ENCODE data around the gene FOXE3. TPM values are rescaled to one million over a fixed set of nuclear protein-coding genes. Genes with fewer than 3 reads are reported as not detected.

The FOXE3 gene
- polyA plus RNA-seq, 2 of the 4 experiments (the other 2 are of a cell fraction), result 0.08 TPM; not detected in 1

DNA sequence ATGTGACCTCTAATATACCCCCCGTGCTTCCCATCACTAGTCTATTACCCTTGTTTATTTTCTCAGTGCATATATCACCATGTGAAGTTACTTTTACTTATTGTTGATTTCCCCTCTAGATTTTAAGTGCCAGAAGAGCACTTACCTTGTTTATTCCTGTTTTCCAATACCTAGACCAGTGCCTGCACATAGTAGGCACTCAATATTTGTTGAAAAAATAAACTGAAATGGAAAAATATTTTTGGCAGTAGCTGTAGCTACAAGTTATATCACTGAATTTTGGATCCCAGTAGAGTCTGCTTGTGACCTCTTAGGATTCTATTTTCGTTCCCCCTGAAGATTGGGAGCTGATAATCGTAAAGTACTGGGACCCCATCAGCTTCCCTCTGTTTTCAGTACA, 32.0 kb upstream of the FOXE3 start:
- no peak overlapping the region for H3K4me2 ChIP-seq
- WGBS (ENCODE audit: missing lambda C conversion rate), result 90% methylated on average over 3 of the region's 3 CpGs
- no peak for ATAC-seq
- H3K4me1 ChIP-seq, result no peaks in the 10 kb centered on the region
- DNase-seq (ENCODE audit: low read depth in 1 of 2, low spot score in 1 of 2), result no peak
- no peaks in the 10 kb centered on the region for H3K9me3 ChIP-seq
- no peak for TF ChIP-seq KDM5A (IDR thresholded peaks at IDR 0.05)
- TF ChIP-seq, protein P1, sequence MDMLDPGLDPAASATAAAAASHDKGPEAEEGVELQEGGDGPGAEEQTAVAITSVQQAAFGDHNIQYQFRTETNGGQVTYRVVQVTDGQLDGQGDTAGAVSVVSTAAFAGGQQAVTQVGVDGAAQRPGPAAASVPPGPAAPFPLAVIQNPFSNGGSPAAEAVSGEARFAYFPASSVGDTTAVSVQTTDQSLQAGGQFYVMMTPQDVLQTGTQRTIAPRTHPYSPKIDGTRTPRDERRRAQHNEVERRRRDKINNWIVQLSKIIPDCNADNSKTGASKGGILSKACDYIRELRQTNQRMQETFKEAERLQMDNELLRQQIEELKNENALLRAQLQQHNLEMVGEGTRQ (IDR thresholded peaks at IDR 0.05), result no peak
- TF ChIP-seq FOSL2 (IDR thresholded peaks at IDR 0.05), result no peak
- TF ChIP-seq FOSL2 (CRISPR knock-in tag; IDR thresholded peaks at IDR 0.05), result no peak
- no peak for TF ChIP-seq ZNF302 (CRISPR knock-in tag; IDR thresholded peaks at IDR 0.05)
- TF ChIP-seq CBX8 (IDR thresholded peaks at IDR 0.05), result no peak
- TF ChIP-seq RNF2 (IDR thresholded peaks at IDR 0.05; ENCODE audit: borderline replicate concordance, low read depth), result no peak
- no peak for TF ChIP-seq ZSCAN20 (CRISPR knock-in tag; IDR thresholded peaks at IDR 0.05)
- no peak for TF ChIP-seq TFCP2L1 (CRISPR knock-in tag; IDR thresholded peaks at IDR 0.05)
- CTCF ChIA-PET, result no interaction called here
- POLR2A ChIA-PET, result no interaction called here
- no peak overlapping the region for H3K27ac ChIP-seq
- FAIRE-seq, result no peak
- H3K4me3 ChIP-seq, result no peak overlapping the region

DNA sequence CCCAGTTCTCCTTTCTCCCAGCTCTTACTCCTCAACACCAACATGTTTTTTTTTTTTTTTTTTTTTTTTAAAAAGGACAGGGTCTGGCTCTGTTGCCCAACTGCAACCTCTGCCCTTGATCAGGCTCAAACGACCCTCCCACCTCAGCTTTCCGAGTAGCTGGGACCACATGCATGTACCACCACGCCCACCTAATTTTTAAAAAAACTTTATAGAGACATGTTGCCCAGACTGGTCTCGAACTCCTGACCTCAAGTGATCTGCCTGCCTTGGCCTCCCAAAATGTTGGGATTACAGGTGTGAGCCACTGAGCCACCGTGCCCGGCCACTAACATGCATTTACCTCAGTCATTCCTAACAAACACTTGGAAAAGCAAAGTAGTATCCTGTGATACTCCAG, 31.1 kb upstream of the FOXE3 start:
- FAIRE-seq, result no peak
- no peak for DNase-seq (ENCODE audit: low read depth in 1 of 2, low spot score in 1 of 2)
- Histone ChIP-seq H3K4me3 (no peak overlapping the region), H3K27ac (no peak overlapping the region), H3K4me1 (no peaks in the 10 kb centered on the region), H3K9me3 (no peaks in the 10 kb centered on the region), H3K4me2 (no peak overlapping the region)
- ChIA-PET CTCF (no interaction called here), POLR2A (no interaction called here)
- TF ChIP-seq PHF8 (IDR thresholded peaks at IDR 0.05; ENCODE audit: borderline replicate concordance, low read depth) (no peak), ZNF302 (CRISPR knock-in tag; IDR thresholded peaks at IDR 0.05) (no peak), ZFP36 (IDR thresholded peaks at IDR 0.05; ENCODE audit: borderline replicate concordance, partially characterized antibody) (no peak), CEBPB (IDR thresholded peaks at IDR 0.05) (no peak), JUN (IDR thresholded peaks at IDR 0.05) (no peak), ZC3H11A (IDR thresholded peaks at IDR 0.05) (no peak), RAD21 (conservative IDR thresholded peaks at IDR 0.05 in 1 of 2, IDR thresholded peaks at IDR 0.05 in 1 of 2) (no peak), POLR2A (IDR thresholded peaks at IDR 0.05; ENCODE audit: low read length) (no peak), HDAC2 (IDR thresholded peaks at IDR 0.05) (no peak), RARB (CRISPR knock-in tag; IDR thresholded peaks at IDR 0.05) (no peak), SREBF2 (IDR thresholded peaks at IDR 0.05) (no peak), JUNB (IDR thresholded peaks at IDR 0.05) (no peak)
- TF ChIP-seq, protein P2, sequence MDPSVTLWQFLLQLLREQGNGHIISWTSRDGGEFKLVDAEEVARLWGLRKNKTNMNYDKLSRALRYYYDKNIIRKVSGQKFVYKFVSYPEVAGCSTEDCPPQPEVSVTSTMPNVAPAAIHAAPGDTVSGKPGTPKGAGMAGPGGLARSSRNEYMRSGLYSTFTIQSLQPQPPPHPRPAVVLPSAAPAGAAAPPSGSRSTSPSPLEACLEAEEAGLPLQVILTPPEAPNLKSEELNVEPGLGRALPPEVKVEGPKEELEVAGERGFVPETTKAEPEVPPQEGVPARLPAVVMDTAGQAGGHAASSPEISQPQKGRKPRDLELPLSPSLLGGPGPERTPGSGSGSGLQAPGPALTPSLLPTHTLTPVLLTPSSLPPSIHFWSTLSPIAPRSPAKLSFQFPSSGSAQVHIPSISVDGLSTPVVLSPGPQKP (IDR thresholded peaks at IDR 0.05; ENCODE audit: low read depth, low read length), result no peak
- TF ChIP-seq, protein P3, sequence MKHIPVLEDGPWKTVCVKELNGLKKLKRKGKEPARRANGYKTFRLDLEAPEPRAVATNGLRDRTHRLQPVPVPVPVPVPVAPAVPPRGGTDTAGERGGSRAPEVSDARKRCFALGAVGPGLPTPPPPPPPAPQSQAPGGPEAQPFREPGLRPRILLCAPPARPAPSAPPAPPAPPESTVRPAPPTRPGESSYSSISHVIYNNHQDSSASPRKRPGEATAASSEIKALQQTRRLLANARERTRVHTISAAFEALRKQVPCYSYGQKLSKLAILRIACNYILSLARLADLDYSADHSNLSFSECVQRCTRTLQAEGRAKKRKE (CRISPR knock-in tag; IDR thresholded peaks at IDR 0.05; ENCODE audit: low read depth), result no peak
- WGBS (ENCODE audit: missing lambda C conversion rate), result 89% methylated on average over 6 of the region's 6 CpGs
- no peak for ATAC-seq

DNA sequence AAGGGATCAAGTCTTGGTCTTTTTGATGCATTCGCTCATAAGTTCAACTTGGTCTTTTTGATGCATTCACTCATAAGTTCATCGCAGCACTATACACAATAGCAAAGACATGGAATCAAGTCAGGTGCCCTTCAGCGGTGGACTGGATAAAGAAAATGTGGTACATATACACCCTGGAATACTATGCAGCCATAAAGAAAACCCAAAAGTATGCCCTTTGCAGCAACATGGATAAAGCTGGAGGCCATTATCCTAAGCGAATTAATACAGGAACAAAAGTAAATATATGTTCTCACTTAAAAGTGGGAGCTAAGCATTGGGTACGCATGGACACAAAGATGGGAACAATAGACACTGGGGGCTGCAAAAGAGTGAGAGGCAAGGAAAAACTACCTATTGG, 29.8 kb upstream of the FOXE3 start:
- ChIA-PET CTCF (no interaction called here), POLR2A (interaction anchor here (1.1 kb wide), 1 partner anchor 207 kb away, joined by 6 read pairs; no protein-coding TSS in a partner anchor)
- no peak overlapping the region for H3K27ac ChIP-seq
- no peak overlapping the region for H3K4me3 ChIP-seq
- no peaks in the 10 kb centered on the region for H3K9me3 ChIP-seq
- no peaks in the 10 kb centered on the region for H3K4me1 ChIP-seq
- DNase-seq (ENCODE audit: low read depth in 1 of 2, low spot score in 1 of 2) (no peak), FAIRE-seq (no peak), ATAC-seq (no peak)
- no peak overlapping the region for H3K4me2 ChIP-seq
- 98% methylated on average over 5 of the region's 5 CpGs for WGBS (ENCODE audit: missing lambda C conversion rate)
- TF ChIP-seq RAD21 (conservative IDR thresholded peaks at IDR 0.05 in 1 of 2, IDR thresholded peaks at IDR 0.05 in 1 of 2), result no peak
- TF ChIP-seq, protein P4, sequence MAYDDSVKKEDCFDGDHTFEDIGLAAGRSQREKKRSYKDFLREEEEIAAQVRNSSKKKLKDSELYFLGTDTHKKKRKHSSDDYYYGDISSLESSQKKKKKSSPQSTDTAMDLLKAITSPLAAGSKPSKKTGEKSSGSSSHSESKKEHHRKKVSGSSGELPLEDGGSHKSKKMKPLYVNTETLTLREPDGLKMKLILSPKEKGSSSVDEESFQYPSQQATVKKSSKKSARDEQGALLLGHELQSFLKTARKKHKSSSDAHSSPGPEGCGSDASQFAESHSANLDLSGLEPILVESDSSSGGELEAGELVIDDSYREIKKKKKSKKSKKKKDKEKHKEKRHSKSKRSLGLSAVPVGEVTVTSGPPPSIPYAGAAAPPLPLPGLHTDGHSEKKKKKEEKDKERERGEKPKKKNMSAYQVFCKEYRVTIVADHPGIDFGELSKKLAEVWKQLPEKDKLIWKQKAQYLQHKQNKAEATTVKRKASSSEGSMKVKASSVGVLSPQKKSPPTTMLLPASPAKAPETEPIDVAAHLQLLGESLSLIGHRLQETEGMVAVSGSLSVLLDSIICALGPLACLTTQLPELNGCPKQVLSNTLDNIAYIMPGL (CRISPR knock-in tag; IDR thresholded peaks at IDR 0.05; ENCODE audit: borderline replicate concordance), result no peak
- no peak for TF ChIP-seq KDM5A (IDR thresholded peaks at IDR 0.05)
- TF ChIP-seq PHF8 (IDR thresholded peaks at IDR 0.05; ENCODE audit: borderline replicate concordance, low read depth), result no peak
- TF ChIP-seq EHMT2 (IDR thresholded peaks at IDR 0.05; ENCODE audit: low read depth), result no peak
- no peak for TF ChIP-seq HDAC2 (IDR thresholded peaks at IDR 0.05)
- TF ChIP-seq, protein P5, sequence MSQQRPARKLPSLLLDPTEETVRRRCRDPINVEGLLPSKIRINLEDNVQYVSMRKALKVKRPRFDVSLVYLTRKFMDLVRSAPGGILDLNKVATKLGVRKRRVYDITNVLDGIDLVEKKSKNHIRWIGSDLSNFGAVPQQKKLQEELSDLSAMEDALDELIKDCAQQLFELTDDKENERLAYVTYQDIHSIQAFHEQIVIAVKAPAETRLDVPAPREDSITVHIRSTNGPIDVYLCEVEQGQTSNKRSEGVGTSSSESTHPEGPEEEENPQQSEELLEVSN (IDR thresholded peaks at IDR 0.05; ENCODE audit: borderline replicate concordance, low read depth), result no peak
- no peak for TF ChIP-seq MAZ (IDR thresholded peaks at IDR 0.05; ENCODE audit: borderline replicate concordance, low read depth, low read length)
- TF ChIP-seq, protein P6, sequence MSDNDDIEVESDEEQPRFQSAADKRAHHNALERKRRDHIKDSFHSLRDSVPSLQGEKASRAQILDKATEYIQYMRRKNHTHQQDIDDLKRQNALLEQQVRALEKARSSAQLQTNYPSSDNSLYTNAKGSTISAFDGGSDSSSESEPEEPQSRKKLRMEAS (IDR thresholded peaks at IDR 0.05), result no peak
- TF ChIP-seq HOXB13 (CRISPR knock-in tag; IDR thresholded peaks at IDR 0.05; ENCODE audit: low read depth), result no peak
- no peak for TF ChIP-seq HEYL (CRISPR knock-in tag; IDR thresholded peaks at IDR 0.05)
- TF ChIP-seq, protein P7, sequence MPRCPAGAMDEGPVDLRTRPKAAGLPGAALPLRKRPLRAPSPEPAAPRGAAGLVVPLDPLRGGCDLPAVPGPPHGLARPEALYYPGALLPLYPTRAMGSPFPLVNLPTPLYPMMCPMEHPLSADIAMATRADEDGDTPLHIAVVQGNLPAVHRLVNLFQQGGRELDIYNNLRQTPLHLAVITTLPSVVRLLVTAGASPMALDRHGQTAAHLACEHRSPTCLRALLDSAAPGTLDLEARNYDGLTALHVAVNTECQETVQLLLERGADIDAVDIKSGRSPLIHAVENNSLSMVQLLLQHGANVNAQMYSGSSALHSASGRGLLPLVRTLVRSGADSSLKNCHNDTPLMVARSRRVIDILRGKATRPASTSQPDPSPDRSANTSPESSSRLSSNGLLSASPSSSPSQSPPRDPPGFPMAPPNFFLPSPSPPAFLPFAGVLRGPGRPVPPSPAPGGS (IDR thresholded peaks at IDR 0.05), result no peak
- TF ChIP-seq TFCP2L1 (CRISPR knock-in tag; IDR thresholded peaks at IDR 0.05), result no peak

All from A549 (cell line).